Prostate gland (tissue), 2 donors: Measurements from ENCODE around the gene SLC32A1.

ENCODE experiments used
- CTCF ChIP-seq, 4 experiments: fragments of 200-600 bp in 2 of 4; fragments of 450-650 bp in 2 of 4; sonication (generic) in 2 of 4; IDR thresholded peaks; 1 replicate in 3 of 4; 2 replicates in 1 of 4; pipeline ENCODE4 v1.5.1; 2016 to 2019; ENCODE audit warnings: antibody characterized with exemption in 4 of 4, mild to moderate bottlenecking in 2 of 4, moderate library complexity in 2 of 4
- POLR2AphosphoS5 ChIP-seq: sonication (generic); formaldehyde crosslinking; IDR thresholded peaks from one replicate; pipeline ENCODE4 v1.6.1; 2017; ENCODE audit warnings: antibody characterized with exemption

GRCh38 chr20:38770546-38770945, 46.3 kb downstream of the SLC32A1 start:
- TF ChIP-seq POLR2AphosphoS5 (no peak), CTCF (IDR thresholded peaks at IDR 0.05) (no peak)
